ENCODE results near the gene DMPK.

DMPK gene

DNA sequence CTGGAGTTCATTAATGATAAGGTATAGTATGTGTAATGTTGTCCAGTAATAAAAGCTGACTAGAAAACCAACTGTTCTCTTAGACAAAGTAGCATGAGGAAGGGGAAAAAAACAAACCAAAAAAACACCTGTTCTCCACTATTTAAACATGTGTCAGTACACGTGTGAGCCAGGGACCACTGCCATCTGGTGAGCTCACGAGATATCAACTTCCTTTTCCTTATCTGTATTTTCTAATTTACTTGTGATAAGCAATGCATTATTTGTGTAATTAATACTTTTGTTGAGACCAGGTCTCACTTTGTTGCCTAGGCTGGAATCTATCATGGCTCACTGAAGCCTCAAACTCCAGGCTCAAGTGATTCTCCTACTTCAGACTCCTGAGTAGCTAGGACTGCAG, 8.9 kb downstream of the DMPK start:
- TF ChIP-seq, protein P1, sequence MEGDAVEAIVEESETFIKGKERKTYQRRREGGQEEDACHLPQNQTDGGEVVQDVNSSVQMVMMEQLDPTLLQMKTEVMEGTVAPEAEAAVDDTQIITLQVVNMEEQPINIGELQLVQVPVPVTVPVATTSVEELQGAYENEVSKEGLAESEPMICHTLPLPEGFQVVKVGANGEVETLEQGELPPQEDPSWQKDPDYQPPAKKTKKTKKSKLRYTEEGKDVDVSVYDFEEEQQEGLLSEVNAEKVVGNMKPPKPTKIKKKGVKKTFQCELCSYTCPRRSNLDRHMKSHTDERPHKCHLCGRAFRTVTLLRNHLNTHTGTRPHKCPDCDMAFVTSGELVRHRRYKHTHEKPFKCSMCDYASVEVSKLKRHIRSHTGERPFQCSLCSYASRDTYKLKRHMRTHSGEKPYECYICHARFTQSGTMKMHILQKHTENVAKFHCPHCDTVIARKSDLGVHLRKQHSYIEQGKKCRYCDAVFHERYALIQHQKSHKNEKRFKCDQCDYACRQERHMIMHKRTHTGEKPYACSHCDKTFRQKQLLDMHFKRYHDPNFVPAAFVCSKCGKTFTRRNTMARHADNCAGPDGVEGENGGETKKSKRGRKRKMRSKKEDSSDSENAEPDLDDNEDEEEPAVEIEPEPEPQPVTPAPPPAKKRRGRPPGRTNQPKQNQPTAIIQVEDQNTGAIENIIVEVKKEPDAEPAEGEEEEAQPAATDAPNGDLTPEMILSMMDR (IDR thresholded peaks at IDR 0.05; ENCODE audit: low read depth, low read length), result no peak
- no peak for DNase-seq (ENCODE audit: low read depth in 2 of 2)
- H3K4me3 ChIP-seq (replicated peaks in 1 of 2; ENCODE audit: low read depth in 2 of 2, low read length in 2 of 2), result no peak overlapping the region

DNA sequence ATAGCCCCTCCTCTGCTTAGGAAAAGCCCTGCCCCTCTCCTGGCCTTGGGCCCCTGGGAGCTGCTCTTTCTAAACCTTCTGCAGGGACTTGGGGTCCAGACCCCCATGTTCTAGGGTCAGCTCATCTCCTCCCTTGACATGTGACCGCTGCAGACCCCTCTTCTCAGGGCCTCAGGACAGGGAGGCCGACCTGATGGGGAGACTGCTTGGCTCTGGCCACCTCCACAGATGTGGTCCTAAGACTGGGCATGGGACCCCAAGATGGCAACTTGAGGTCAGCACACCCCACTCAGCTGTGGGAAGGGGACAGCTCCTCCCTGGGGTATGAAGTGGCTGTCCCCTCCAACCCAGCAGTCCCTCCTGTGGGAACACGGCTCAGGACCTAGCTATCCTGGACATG, 9.4 kb downstream of the DMPK start:
- TF ChIP-seq, protein P1 (IDR thresholded peaks at IDR 0.05; ENCODE audit: low read depth, low read length), result no peak

DNA sequence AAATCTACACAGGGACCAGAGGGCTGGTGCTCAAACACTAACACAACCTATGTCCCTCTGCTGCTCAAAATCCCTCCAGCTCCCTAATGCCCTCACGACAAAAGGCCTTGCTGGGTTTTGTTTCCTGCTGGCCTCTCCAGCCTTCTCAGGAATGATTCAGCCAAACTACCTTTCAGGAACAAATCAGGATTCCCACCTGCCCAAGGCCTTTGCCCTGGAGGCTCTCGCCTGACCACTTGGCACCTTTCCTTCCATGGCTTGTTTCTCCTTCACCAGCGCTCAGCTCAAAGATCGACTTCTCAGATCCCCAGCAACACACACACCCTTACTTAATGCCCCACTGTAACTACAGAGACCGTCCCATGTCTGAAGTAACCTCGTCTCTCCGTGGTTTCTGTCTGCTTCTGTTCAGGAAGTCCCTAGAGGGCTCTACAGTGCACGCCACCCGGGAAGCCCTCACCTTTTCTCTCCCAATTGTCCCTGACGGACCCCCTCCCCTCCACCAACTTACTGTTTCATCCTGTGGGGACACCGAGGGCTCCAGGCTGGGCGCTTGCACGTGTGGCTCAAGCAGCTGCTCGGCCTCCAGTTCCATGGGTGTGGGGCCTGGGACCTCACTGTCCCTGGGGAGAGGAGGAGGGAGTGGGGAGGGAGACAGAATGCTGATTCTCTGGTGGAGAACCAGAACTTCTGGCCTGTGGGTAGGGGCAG, 10.0 kb downstream of the DMPK start:
- no peak overlapping the region for H3K4me3 ChIP-seq (replicated peaks in 1 of 2; ENCODE audit: low read depth in 2 of 2, low read length in 2 of 2)
- no peak for DNase-seq (ENCODE audit: low read depth in 2 of 2)
- TF ChIP-seq, protein P1 (IDR thresholded peaks at IDR 0.05; ENCODE audit: low read depth, low read length), result no peak

More for the DNA sequence above, 9.4 kb downstream of the DMPK start:
- no peak overlapping the region for H3K4me3 ChIP-seq (replicated peaks in 1 of 2; ENCODE audit: low read depth in 2 of 2, low read length in 2 of 2)
- DNase-seq (ENCODE audit: low read depth in 2 of 2), result no peak

DNA sequence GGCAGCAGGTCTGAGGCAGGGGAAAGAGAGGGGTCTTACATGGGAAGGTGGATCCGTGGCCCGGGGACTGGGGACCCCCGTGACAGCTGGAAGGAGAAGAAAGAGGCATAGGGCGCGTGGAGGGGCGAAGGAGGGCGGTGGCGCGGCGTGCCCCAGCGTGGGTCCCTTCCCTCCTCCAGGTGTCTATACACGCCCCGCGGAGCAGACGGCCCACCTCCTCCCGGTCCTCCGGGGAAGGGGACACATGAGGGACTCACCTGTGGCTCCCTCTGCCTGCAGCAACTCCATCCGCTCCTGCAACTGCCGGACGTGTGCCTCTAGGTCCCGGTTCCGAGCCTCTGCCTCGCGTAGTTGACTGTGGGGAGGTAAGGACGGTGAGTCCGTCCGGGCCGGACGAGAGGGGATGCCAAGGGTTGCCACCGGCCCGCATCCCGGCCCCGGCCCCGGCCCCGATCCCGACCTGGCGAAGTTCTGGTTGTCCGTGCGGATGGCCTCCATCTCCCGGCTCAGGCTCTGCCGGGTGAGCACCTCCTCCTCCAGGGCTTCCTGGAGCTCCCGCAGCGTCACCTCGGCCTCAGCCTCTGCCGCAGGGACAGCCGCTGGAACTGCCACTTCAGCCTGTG, 10.9 kb downstream of the DMPK start:
- no peak for DNase-seq (ENCODE audit: low read depth in 2 of 2)
- no peak overlapping the region for H3K4me3 ChIP-seq (replicated peaks in 1 of 2; ENCODE audit: low read depth in 2 of 2, low read length in 2 of 2)
- TF ChIP-seq, protein P1 (IDR thresholded peaks at IDR 0.05; ENCODE audit: low read depth, low read length), result no peak

DNA sequence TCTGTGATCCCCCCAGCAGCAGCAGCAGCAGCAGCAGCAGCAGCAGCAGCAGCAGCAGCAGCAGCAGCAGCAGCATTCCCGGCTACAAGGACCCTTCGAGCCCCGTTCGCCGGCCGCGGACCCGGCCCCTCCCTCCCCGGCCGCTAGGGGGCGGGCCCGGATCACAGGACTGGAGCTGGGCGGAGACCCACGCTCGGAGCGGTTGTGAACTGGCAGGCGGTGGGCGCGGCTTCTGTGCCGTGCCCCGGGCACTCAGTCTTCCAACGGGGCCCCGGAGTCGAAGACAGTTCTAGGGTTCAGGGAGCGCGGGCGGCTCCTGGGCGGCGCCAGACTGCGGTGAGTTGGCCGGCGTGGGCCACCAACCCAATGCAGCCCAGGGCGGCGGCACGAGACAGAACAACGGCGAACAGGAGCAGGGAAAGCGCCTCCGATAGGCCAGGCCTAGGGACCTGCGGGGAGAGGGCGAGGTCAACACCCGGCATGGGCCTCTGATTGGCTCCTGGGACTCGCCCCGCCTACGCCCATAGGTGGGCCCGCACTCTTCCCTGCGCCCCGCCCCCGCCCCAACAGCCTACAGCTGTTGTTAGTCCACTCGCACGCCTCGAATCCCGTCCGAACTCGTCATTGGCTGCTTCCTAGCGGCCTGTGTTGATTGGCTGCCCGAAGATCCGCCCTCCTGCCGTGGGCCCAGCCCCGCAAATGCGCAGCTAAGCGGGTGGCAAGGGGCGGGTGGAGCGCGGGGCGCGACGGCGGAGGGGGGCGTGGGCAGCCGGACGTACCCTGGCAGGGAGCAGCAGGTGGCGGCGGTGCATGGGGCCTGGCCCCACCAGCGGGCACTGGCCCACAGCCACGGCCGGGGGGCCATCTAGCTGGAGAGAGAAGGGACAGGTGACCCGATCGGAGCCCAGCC, 11.8 kb downstream of the DMPK start:
- TF ChIP-seq, protein P1 (IDR thresholded peaks at IDR 0.05; ENCODE audit: low read depth, low read length), result peak; percentile 61
- peak overlapping the region; percentile 56 to 58 for H3K4me3 ChIP-seq (replicated peaks in 1 of 2; ENCODE audit: low read depth in 2 of 2, low read length in 2 of 2)
- peak; percentile 97 to 99 for DNase-seq (ENCODE audit: low read depth in 2 of 2)

DNA sequence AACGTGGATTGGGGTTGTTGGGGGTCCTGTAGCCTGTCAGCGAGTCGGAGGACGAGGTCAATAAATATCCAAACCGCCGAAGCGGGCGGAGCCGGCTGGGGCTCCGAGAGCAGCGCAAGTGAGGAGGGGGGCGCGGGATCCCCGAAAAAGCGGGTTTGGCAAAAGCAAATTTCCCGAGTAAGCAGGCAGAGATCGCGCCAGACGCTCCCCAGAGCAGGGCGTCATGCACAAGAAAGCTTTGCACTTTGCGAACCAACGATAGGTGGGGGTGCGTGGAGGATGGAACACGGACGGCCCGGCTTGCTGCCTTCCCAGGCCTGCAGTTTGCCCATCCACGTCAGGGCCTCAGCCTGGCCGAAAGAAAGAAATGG, 12.5 kb downstream of the DMPK start:
- TF ChIP-seq, protein P1 (IDR thresholded peaks at IDR 0.05; ENCODE audit: low read depth, low read length), result no peak
- DNase-seq (ENCODE audit: low read depth in 2 of 2), result peak in 1 of 2 donors; percentile 65
- peak overlapping the region; percentile 56 to 58 for H3K4me3 ChIP-seq (replicated peaks in 1 of 2; ENCODE audit: low read depth in 2 of 2, low read length in 2 of 2)
